ENCODE results near the gene SLC35F3. TPM values are rescaled to one million over a fixed set of nuclear protein-coding genes. Genes with fewer than 3 reads are reported as not detected.

SLC35F3 gene
- polyA plus RNA-seq, 1 donor (not counting 4 experiments of a cell fraction or from before 2014, with no cell fraction given) = 13.8 TPM

DNA sequence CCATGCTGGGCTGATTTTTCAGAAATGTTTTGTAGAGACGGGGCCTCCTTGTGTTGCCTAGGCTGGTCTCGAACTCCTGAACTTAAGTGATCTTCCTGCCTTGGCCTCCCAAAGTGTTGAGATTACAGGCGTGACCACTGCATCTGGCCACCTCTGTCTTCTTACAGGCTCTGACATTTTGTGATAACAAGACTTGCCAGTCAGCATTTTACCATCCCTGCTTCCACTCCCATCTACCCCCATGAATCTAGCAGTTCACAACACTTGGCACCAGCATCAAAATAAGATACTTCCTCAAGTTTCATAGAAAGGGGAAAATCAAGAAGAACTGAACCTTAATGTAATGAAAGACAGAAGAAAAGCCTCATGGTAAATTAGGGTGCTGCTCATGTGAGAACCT is 32.4 kb downstream of the SLC35F3 start:
- Histone ChIP-seq H4K20me1 (ENCODE audit: control insufficient read depth, extremely low read depth, insufficient read depth, low read length) (no peaks in the 10 kb centered on the region), H3K27ac (ENCODE audit: control insufficient read depth, insufficient read depth, low read length) (no peak overlapping the region), H3K9me1 (ENCODE audit: control insufficient read depth, extremely low read depth, insufficient read depth, low read length) (no peaks in the 10 kb centered on the region), H3K4me2 (ENCODE audit: control insufficient read depth, extremely low read depth, insufficient read depth, low read depth, low read length) (no peak overlapping the region), H3K9ac (ENCODE audit: control insufficient read depth, extremely low read depth, insufficient read depth, low read length) (no peak overlapping the region), H3K4me1 (ENCODE audit: control insufficient read depth, extremely low read depth, insufficient read depth, low read length) (no peaks in the 10 kb centered on the region), H3K36me3 (ENCODE audit: control insufficient read depth in 2 of 2, extremely low read depth in 1 of 2, insufficient read depth in 2 of 2, low read length in 2 of 2) (no peaks in the 10 kb centered on the region), H3K4me3 (ENCODE audit: control insufficient read depth in 2 of 3, extremely low read depth in 1 of 3, insufficient read depth in 2 of 3, low read depth in 1 of 3, low read length in 3 of 3) (no peak overlapping the region), H3K9me3 (ENCODE audit: control insufficient read depth, low read depth, low read length) (no peaks in the 10 kb centered on the region), H3K79me2 (ENCODE audit: control insufficient read depth, insufficient read depth, low read length) (peaks cover 8% of the 10 kb centered on the region), H2AFZ (ENCODE audit: control insufficient read depth, low read length) (no peak overlapping the region), H3K27me3 (ENCODE audit: control insufficient read depth, extremely low read depth, insufficient read depth, low read length) (no peaks in the 10 kb centered on the region)
- no peak for FAIRE-seq
- no peak for DNase-seq (ENCODE audit: low read depth, low spot score)
- dilution Hi-C loops (cut with MboI; ENCODE audit: extremely low pct_ligation_motif_present, low sequenced_read_pairs) = no loop called here
- TF ChIP-seq EZH2 (IDR thresholded peaks at IDR 0.05; ENCODE audit: low read length) = no peak
- TF ChIP-seq, protein P1, sequence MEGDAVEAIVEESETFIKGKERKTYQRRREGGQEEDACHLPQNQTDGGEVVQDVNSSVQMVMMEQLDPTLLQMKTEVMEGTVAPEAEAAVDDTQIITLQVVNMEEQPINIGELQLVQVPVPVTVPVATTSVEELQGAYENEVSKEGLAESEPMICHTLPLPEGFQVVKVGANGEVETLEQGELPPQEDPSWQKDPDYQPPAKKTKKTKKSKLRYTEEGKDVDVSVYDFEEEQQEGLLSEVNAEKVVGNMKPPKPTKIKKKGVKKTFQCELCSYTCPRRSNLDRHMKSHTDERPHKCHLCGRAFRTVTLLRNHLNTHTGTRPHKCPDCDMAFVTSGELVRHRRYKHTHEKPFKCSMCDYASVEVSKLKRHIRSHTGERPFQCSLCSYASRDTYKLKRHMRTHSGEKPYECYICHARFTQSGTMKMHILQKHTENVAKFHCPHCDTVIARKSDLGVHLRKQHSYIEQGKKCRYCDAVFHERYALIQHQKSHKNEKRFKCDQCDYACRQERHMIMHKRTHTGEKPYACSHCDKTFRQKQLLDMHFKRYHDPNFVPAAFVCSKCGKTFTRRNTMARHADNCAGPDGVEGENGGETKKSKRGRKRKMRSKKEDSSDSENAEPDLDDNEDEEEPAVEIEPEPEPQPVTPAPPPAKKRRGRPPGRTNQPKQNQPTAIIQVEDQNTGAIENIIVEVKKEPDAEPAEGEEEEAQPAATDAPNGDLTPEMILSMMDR (optimal IDR thresholded peaks at IDR 0.05 in 1 of 3, IDR thresholded peaks at IDR 0.05 in 1 of 3, conservative IDR thresholded peaks at IDR 0.05 in 1 of 3; ENCODE audit: extremely low read depth in 1 of 3, insufficient read depth in 2 of 3, low read length in 3 of 3) = no peak

- Histone ChIP-seq H4K20me1 (ENCODE audit: control insufficient read depth, extremely low read depth, insufficient read depth, low read length) (no peaks in the 10 kb centered on the region), H3K27me3 (ENCODE audit: control insufficient read depth, extremely low read depth, insufficient read depth, low read length) (no peaks in the 10 kb centered on the region), H3K4me2 (ENCODE audit: control insufficient read depth, extremely low read depth, insufficient read depth, low read depth, low read length) (no peak overlapping the region), H3K9me3 (ENCODE audit: control insufficient read depth, low read depth, low read length) (no peaks in the 10 kb centered on the region), H3K4me3 (ENCODE audit: control insufficient read depth in 2 of 3, extremely low read depth in 1 of 3, insufficient read depth in 2 of 3, low read depth in 1 of 3, low read length in 3 of 3) (no peak overlapping the region), H3K36me3 (ENCODE audit: control insufficient read depth in 2 of 2, extremely low read depth in 1 of 2, insufficient read depth in 2 of 2, low read length in 2 of 2) (no peaks in the 10 kb centered on the region), H3K79me2 (ENCODE audit: control insufficient read depth, insufficient read depth, low read length) (peaks cover 4% of the 10 kb centered on the region), H3K27ac (ENCODE audit: control insufficient read depth, insufficient read depth, low read length) (no peak overlapping the region), H3K4me1 (ENCODE audit: control insufficient read depth, extremely low read depth, insufficient read depth, low read length) (no peaks in the 10 kb centered on the region), H2AFZ (ENCODE audit: control insufficient read depth, low read length) (no peak overlapping the region), H3K9ac (ENCODE audit: control insufficient read depth, extremely low read depth, insufficient read depth, low read length) (no peak overlapping the region), H3K9me1 (ENCODE audit: control insufficient read depth, extremely low read depth, insufficient read depth, low read length) (no peaks in the 10 kb centered on the region)
- FAIRE-seq (no peak), DNase-seq (ENCODE audit: low read depth, low spot score) (no peak)
- TF ChIP-seq EZH2 (IDR thresholded peaks at IDR 0.05; ENCODE audit: low read length) = no peak
- TF ChIP-seq, protein P1 (optimal IDR thresholded peaks at IDR 0.05 in 1 of 3, IDR thresholded peaks at IDR 0.05 in 1 of 3, conservative IDR thresholded peaks at IDR 0.05 in 1 of 3; ENCODE audit: extremely low read depth in 1 of 3, insufficient read depth in 2 of 3, low read length in 3 of 3) = no peak
- dilution Hi-C loops (cut with MboI; ENCODE audit: extremely low pct_ligation_motif_present, low sequenced_read_pairs) = no loop called here
Observed at GRCh38 chr1:233938476-233938875, 34.0 kb downstream of the SLC35F3 start.
